DMS79 treated with DMSO at 0.1 percent for 48 hours (cell line): ENCODE results near the gene LMF1.

ENCODE experiments used
- DNase-seq: peaks from one replicate; lab custom pipeline; 2025; lab: John Stamatoyannopoulos, UW

Gene LMF1

DNA sequence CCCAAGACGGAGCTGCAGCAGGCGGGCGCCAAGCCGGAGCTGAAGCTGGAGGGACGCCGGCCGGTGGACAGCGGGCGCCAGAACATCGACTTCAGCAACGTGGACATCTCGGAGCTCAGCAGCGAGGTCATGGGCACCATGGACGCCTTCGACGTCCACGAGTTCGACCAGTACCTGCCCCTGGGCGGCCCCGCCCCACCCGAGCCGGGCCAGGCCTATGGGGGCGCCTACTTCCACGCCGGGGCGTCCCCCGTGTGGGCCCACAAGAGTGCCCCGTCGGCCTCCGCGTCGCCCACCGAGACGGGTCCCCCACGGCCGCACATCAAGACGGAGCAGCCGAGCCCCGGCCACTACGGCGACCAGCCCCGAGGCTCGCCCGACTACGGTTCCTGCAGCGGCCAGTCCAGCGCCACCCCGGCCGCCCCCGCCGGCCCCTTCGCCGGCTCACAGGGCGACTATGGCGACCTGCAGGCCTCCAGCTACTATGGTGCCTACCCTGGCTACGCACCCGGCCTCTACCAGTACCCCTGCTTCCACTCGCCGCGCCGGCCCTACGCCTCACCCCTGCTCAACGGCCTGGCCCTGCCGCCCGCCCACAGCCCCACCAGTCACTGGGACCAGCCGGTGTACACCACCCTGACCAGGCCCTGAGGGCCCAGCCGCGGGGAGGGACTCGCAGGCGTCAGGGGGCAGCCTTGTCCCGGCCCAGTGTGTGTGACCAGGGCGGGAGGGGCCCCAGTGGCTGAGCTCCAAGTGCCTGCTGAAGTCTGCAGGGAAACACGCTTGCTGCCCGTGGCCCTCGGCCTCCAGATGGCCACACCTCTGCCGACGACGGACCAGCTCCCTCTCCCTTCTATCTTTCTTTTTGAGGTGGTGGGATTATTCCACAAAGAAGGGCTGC lies 14.2 kb upstream of the LMF1 start:
- DNase-seq, result no peak

DNA sequence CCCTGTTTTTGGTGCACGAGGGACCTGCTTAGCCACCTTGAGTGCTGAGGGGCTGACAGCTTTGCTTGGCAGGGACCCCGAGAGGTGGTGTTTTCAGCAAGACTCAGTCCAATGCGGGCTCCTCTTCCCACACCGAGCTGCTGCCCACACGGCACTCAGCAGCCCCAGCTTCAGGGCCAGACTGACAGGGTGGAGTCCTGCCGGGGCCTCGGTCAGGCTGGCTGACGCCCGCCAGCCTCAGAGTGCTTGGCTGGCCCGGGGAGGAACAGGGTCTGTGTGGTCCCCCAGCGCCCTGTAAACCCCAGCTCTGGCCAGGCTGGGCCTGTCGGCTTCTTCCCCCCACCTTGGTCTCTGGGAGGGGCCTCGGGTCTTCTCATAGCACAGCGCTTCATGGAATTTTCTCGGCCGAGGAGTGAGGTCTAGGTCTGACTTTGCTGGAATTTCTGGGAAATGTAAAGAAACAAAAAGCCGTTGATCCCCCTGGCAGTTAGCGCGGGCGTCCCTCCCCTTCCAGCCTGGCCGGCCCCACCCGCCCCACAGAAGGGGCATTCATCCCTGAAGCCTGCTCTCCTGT lies 13.4 kb upstream of the LMF1 start:
- DNase-seq, result no peak

DNA sequence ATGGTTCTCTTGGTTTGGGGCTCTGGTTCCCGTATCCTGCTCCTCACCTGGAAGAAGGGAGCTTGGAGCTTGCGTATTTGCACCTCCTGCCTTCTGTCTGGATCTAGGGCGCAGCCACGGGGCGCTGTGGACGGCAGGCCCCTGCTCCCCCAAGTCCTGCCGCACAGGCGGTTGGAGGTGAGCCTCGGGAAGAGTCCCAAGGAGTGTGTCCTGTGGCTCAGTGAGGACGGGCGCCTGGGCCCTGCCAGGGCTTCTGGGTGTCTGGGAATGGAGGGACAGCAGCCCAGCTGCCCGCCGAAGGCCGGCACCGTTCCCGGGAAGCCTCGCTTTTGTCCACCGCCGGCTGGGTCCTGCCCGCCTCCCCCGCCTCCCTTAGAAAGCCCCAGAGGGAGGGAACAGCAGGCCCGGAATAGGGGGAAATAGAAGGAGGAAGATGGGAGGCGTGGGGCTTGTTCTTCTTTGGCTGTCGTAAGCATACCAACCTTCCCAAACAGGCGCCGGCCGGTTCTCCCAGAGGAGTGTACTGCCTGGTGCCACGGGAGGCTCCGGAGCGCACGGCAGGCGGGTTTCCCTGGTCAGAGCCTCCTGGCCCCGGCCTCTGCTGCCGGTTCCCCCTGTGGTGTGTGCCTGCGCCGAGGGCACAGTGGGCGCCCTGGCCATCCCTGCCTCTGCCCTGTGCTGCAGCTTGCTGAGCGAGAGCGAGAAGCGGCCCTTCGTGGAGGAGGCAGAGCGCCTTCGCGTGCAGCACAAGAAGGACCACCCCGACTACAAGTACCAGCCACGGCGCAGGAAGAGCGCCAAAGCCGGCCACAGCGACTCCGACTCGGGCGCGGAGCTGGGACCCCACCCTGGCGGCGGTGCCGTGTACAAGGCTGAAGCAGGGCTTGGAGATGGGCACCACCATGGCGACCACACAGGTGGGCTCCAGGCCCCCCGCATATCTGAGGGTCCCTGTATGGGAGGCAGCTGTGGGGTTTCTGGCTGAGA lies 12.6 kb upstream of the LMF1 start:
- no peak for DNase-seq

DNA sequence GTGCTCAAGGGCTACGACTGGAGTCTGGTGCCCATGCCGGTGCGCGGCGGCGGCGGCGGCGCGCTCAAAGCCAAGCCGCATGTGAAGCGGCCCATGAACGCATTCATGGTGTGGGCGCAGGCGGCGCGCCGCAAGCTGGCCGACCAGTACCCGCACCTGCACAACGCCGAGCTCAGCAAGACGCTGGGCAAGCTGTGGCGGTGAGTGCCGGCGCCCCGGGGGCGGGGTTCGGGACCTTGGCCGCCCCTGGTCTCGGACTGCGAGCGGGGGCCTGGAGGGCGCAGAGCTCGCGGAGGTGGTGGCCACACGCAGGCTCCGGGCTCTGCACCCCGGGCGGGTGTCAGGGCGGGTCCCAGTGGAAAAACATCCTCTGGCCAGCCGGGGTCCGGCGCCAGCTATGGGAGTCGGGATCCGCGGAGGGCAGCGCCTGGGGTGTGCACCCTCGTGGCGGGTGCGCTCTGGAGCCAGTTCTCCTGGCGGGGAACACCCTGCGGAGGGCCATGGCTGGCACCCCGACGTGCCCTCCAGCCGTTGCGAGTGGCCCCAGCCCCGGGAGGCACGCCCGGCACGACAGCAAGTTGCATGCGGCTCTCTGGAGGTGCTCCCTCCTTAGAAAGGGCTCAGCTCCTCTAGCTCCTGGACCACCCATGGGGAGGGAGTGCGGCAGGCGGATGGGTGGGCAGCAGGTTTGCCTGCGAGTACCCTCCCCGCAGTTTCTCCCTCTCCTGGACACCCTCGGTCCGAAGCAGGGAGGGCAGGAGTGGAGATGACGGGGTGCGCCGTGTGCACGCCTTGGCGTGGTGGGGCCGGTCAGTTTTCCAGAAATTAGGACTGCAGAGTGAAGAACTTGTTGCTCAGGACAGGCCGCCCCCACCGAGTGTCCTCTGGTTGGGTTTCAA lies 11.6 kb upstream of the LMF1 start:
- no peak for DNase-seq

DNA sequence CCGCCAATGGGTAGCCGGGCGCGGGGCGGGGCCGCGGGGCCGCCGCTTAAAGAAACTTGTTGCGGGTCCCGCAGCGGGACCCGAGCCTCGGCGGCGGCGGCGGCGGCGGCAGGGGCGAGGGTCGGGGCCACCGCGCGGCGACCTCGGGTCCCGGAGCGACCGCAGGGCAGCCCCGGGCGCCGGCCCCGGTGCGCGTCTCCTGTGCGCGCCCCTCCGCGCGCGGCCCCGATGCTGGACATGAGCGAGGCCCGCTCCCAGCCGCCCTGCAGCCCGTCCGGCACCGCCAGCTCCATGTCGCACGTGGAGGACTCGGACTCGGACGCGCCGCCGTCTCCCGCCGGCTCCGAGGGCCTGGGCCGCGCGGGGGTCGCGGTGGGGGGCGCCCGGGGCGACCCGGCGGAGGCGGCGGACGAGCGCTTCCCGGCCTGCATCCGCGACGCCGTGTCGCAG lies 10.9 kb upstream of the LMF1 start, which contains the start of gene SOX8:
SOX8 (plus strand) TSS at position 76 of the 450 bp plus-strand sequence; CDS start at position 229, 153 bp downstream.
- no peak for DNase-seq

DNA sequence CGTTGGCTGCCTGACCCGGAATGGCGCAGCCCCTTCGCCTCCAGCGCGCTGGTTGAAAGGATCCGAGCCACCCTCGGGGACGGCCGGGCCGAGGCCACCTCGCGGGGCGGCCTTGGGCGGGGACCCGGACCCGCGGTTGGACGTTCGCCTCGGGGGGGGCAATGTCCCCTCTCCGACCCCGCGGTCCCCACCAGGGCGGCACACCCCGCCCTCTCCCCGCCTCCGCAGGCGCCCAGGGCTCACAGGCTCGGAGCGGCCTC lies 9.7 kb upstream of the LMF1 start:
- no peak for DNase-seq

DNA sequence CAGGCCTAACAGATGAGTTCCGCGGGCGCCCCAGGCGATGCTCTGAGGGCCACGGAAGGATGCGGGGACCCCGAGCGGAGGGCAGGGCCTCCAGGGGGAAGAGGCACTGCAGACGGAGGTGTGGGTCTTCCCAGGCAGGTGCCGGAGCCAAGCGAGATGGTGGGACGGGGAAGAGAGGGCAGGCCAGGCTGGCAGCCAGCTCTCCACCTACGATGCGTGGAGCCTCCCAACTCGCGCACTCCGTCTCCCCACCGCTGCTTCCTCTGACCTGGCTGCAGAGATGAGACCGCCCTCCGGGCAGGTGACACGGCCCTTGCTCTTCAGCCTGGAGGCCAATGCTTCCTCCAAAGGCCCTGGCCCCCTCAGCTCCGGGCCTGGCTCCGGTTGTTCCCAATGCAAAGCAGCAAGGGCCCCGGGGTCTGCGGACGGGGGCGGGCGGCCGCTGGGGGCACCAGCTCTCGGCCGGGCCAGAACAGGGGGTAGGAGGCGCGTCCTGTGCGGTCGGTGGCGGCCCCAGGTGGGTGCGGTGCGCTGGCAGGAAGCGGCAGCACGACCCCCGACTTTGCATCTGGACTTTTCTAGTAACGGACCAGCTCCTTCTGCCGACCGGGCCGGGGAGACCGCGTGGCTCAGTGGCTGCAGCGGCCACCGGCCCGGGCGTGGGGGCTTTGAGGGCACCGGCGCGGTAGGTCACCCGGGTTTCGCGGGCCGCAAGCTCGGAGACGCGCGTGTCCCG lies 9.2 kb upstream of the LMF1 start:
- DNase-seq, result no peak

DNA sequence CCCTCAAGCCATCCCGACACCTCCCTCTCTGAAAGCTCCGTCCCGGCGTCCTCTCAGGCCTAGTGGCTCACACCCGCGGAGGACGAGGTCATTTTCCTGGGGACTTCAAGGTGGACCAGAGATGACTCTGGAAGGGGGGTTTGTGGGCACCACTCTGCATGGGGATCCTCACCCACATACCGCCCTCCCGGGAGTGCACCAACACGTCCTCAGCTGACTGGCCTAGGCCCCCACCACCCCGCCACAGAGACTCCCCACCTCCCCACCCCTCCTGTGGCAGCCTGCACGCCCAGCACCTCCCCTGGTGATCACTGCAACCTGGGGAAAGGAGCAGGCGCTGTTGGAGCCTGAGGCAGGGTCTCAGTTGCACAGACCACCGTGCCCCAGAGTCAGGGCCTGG lies 8.4 kb upstream of the LMF1 start:
- DNase-seq, result no peak

DNA sequence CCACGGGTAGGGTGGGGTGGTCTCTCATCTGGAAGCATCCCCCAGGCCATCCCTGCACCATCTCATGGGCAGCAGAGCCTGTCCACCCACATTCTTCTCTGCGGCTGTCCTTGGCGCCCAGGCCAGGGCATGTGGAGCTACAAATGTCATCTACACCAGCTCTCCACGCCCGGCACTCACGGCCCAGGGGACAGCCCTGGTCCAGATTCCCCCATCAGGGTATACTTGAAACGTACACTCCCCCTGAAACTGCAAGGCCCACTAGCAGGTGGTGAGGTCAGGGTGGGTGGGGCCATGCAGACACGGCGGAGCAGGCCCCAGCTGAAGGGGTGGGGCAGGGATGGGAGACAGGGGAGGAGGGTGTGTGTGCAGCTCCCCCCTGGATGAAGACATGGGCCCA lies 7.6 kb upstream of the LMF1 start:
- DNase-seq, result no peak

DNA sequence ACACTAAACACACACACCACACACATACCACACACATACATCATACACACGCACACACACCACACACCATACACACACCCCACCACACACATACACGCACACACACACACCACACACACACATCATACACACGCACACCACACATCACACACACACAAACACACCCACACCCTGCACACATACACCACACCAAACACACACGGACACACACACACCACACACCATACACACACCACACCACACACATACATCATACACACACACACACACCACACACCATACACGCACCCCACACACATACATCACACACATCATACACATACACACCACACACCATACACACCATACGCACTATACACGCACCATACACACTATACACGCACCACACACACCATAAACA lies 7.1 kb upstream of the LMF1 start:
- DNase-seq, result no peak

DNA sequence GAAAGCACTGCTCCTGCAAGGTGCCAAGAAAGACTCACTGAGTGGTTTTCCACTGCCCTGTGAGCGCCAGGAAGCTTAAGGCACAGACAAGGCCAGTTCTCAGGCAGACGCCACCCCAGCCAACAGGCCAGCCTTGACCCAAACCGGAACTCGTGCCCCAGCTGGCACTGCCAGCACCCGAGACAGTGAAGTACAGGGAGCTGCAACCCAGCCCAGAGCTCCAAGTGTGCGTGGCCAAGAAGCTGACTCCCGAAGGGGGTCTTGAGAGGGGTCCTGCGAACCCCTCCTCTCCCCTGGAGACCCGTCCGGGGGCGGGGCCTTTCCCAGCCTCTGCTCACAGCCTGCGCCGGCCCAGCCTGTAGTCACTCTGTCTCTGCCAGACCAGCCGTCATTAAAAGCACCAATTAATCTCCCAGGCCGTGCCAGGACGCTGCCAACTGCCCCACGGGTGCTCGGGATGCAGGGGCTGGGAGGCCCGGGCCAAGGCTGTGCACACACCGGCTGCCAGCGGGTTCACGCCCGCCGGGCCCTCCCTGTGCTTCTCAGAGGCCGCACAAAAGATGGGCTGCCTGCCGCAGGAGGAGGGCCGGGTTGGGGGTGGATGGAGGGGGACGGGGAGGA lies 6.4 kb upstream of the LMF1 start:
- DNase-seq, result no peak

DNA sequence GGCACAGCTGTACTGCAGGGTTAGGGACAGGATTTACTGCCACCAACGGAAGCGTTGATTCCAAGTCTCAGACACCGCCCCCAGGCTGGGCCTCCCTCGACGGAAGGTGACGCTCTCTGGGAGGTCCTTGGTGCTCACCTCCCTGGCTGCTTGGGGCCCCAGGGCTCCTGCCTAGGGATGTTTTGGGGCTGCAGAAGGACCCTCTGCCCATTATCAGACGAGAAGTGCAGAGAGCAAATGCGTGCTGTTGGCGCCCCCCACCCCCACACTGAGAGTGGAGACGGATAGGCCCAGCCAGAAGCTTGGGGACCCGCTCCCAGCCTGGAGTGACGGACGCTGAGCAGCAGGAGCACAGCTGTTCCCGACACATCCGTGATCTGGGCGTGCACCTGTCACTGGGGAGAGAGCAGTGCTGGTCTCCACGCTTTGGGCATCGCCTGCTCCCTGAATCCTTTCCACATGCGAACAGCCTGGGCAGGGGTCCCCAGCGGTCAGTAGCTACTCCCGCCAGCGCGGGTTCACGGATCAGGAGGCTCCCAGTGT lies 5.7 kb upstream of the LMF1 start:
- DNase-seq, result no peak

DNA sequence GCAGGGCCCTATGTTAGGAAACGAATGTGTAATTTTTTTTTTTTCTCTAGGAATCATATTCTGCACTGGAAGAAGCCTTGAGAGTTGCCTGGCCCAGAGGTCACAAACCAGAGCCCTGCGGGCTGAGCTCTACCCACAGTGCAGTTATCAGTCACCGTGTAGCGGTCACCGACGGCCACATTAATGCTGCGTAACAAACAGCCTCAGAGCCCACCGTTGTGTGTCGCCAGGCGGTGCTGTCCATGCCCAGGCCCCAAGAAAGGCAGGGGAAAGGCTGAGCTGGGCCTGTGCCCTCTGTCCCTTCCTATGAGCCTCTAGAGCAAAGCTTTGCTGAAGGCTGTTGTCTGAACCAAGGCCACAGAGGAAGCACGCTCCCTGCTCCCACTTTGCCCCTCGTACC lies 4.5 kb upstream of the LMF1 start:
- no peak for DNase-seq

DNA sequence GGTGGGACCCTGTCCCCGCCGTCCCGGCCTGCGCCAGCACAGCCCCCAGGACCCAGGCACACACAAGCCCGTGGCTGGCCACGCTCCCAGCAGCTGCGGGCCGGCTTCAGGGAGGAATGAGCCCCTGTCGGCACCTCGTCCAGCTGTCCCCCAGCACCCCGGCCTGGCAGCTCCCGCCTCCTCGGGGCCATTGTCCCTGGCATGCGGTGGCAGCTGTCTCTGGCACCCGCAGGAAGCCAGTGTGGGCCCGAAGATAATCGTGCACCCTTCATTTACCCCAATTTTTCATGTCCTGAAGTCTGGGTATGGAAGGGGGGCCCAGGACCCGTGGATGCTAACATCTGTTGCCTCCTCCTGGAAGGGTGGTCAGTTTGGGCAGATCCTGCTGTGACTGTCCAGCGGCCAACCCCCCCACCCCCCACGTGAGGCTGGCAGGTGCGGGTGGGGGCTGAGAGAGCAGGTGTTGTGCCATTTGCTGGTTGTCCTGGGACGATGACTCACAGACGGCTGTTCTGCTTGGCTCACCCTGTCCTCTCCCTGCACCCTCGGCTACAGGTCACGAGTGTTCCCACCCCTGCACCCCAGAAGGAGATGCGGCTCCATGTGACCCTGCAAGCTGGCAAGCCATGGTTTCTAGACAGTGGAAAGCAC lies 4.0 kb upstream of the LMF1 start:
- no peak for DNase-seq

DNA sequence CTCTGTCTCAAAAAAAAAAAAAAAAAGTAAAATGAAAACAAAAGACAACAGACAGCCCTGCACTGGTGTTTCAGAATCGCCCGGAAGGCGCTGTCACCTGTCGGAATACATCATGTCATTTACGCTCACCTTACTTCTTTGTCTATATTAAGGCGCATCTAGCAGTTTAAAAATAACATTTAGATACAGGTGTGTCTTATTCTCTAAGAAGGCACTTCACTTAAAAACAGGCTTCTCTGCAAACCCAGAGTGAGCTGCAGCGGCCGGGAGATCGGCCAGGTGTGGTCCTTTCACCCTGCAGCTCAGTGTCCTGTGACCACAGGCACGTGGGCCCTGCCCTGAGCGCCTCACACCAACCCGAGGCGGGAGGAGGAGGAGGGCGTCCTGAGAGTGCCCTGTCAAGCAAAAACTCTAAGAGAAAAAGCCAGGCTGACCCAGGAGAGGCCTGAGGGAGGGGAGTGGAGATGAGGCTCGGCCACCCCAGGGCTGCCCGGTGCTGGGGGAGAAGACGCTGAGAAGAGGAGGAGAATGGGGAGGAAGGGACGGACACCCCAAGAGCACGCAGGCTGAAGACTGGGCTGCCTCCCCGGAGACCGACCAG lies 3.3 kb upstream of the LMF1 start:
- DNase-seq, result peak; percentile 20

DNA sequence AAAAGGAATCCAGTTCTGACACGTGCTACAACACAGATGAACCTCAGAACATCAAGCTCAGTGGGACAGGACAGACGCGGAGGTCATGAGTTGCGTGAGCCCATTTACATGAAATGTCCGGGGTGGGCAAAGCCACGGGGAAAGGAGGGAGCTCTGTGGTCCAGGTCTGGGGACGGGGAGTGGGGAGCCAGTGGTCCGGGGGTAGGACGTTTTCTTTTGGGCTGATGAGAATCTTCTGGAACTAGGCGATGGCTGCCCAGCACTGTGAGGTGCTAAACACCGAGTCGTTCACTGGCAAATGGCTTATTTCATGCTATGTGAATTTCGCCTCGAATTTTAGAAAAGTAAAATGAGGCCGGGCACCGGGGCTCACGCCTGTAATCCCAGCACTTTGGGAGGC lies 2.6 kb upstream of the LMF1 start:
- DNase-seq, result no peak

DNA sequence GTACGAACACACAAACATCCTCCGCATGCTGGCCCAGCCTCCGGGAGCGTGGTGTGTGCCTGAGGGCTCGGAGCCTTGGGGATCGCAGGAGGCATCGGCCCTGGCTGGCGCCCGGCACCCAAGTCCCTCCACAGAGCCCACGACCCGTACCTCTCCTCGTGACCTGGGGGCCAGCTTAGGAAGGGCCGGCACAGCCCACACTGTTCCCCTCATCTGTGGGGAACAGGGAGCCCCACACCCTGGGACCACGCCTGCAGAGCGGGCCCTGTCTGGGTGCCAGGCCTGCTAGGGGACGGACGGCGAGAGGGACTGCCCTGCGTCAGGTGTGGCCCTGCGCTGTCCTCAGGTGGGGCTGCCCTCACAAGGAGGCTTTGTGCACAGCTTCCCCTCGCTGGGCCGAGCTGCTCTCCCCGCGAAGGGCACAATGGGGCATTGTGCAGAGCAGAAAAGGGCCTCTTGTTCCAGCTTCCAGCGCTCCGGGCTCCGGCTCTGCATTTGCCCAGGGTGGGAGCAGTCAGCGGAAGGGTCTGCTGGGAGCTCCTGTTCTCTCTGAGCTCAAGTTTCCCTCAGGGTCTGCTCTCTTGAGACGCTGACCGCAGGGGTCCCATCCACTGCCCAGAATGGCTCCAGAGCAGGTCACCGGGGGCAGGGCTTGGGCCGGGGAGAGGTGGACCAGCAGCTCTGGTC lies 1.7 kb upstream of the LMF1 start:
- DNase-seq, result no peak

DNA sequence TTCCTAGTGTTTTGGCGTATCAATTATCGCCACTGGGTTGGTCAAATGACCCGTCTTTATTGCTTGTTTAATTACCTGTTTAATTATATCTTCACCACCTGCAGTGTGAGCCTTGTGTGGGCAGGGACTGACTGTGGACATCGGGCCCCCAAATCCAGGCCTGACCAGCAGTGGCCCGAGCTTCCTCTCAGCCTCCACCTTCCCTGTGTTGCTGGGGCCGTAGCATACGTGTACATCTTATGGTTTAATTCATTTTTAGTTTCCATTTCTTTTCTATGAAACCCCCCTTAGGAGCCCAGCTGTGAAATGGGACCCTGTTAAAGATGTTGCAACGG lies 1.2 kb upstream of the LMF1 start:
- DNase-seq, result no peak

DNA sequence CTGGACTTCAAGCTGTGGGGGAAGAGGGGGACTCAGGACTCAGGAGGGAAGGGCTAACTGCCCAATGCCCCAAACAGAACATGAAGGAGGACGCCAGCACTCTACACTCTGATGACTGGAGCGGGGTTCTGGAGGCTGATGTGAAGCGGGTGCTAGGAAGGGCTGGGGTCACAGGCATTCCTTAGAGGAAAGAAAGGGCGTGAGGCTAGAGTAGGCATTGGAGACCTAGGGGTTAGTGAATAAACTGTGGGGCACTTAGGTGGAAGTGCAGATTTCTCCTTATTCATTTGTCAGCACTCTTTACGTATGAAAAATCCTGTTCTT lies 760 bp upstream of the LMF1 start:
- DNase-seq, result no peak
